GM21360 (cell line): ENCODE data around the gene AFF4.

ENCODE experiments used
- ATAC-seq: cut with Tn5 transposase; IDR thresholded peaks from one replicate; pipeline ENCODE4 v1.9.1; 2021; ENCODE audit warnings: mild to moderate bottlenecking, moderate library complexity; ENCODE audit not compliant: unreplicated experiment

AFF4 gene

GRCh38 chr5:132895719-132896305, 67.6 kb downstream of the AFF4 start:
- no peak for ATAC-seq

GRCh38 chr5:132890817-132891216, 72.6 kb downstream of the AFF4 start:
- ATAC-seq: no peak

- no peak for ATAC-seq
Observed at GRCh38 chr5:132889501-132889900, 73.9 kb downstream of the AFF4 start.

- ATAC-seq: no peak
Observed at GRCh38 chr5:132887283-132887682, 76.2 kb downstream of the AFF4 start.

GRCh38 chr5:132886064-132886823, 77.2 kb downstream of the AFF4 start:
- ATAC-seq: no peak

- no peak for ATAC-seq
Observed at GRCh38 chr5:132884548-132884947, 78.9 kb downstream of the AFF4 start.

- ATAC-seq: no peak
Observed at GRCh38 chr5:132883261-132883834, 80.1 kb downstream of the AFF4 start.

GRCh38 chr5:132877938-132878337, 85.5 kb downstream of the AFF4 start:
- no peak for ATAC-seq

GRCh38 chr5:132877466-132877865, 86.0 kb downstream of the AFF4 start:
- no peak for ATAC-seq

- ATAC-seq: no peak
Observed at GRCh38 chr5:132876020-132876759, 87.2 kb downstream of the AFF4 start.

- ATAC-seq: no peak
Observed at GRCh38 chr5:132873930-132874271, 89.5 kb downstream of the AFF4 start.

- ATAC-seq: no peak
Observed at GRCh38 chr5:132873119-132873929, 90.1 kb downstream of the AFF4 start, which contains the start of gene LEAP2. TSS of gene LEAP2 (plus strand) at chr5:132873668. CDS start at chr5:132873695, 27 bp downstream.

GRCh38 chr5:132872788-132873118, 90.7 kb downstream of the AFF4 start:
- no peak for ATAC-seq

- no peak for ATAC-seq
Observed at GRCh38 chr5:132871459-132872284, 91.8 kb downstream of the AFF4 start.

GRCh38 chr5:132870801-132871200, 92.6 kb downstream of the AFF4 start:
- ATAC-seq: no peak

- no peak for ATAC-seq
Observed at GRCh38 chr5:132868754-132869153, 94.7 kb downstream of the AFF4 start.

- no peak for ATAC-seq
Observed at GRCh38 chr5:132867046-132867451, 96.4 kb downstream of the AFF4 start.

GRCh38 chr5:132866342-132867045, 96.9 kb downstream of the AFF4 start, which contains the start of the genes GDF9 and UQCRQ:
TSS of gene GDF9 (minus strand) at chr5:132866469. CDS start at chr5:132864533, 1,936 bp downstream.
TSS of gene UQCRQ (plus strand) at chr5:132866642. CDS start at chr5:132866882, 240 bp downstream.
- ATAC-seq: peak; percentile 97

GRCh38 chr5:132865668-132866341, 97.6 kb downstream of the AFF4 start:
- no peak for ATAC-seq
